Limb (tissue), 2 donors: ENCODE results near the gene PLXDC2.

Experiments used
- DNase-seq, 2 donors: peaks; one replicate each; pipeline ENCODE4 v3.0.0-alpha.2; 2016; ENCODE audit errors: extremely low spot score in 2 of 2

PLXDC2 gene

DNA sequence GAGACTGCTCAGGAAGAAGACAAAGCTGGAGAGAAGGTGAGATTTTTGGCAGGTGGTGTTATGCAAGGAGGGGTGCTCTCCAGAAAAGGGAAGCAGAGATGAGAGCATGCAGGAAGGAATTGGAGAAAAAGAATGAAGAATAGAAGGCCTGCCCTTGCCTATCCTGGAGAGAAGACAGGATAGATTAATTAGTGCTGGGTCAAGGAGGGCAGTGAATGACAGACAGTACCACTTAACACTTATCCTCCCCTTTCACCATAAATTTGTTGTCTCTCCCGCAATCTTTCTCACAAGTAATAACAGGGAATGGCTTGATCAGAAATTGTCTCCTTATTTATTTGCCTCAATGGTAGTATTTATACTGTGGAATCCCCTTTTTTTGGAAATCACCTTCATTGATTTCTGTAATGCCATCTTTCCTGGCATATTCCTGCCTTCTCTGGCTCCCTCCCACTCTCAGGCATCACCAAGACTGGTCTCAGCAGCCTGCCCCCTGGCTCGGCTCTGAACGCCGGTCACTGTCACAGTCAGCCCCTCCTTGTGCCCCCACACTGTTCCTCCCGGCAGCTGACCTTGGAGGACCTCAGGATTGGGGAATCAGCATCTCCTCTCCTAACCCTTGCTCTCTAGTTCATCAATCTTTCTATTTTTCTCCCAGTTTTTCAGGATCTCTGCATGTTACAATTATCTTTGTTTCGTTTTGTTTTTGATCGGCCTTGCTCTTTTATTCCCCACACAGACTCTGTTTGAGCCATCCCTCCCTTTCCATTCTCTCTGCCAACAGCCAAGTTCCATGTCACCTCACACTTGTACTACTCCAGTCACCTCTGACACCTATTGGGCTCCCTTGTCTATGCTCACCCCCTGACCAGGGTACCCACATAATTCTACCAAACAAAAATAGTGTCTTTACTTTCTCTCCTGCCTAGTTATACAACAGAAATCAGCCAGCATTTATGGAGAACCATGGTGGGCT, 294.2 kb downstream of the PLXDC2 start:
- no peak for DNase-seq

- DNase-seq: no peak
Observed at GRCh38 chr10:20114179-20114578, 297.9 kb downstream of the PLXDC2 start.

- DNase-seq: no peak
Observed at GRCh38 chr10:20115894-20116293, 299.7 kb downstream of the PLXDC2 start.

- no peak for DNase-seq
Observed at GRCh38 chr10:20117471-20117870, 301.2 kb downstream of the PLXDC2 start.

GRCh38 chr10:20118119-20118518, 301.9 kb downstream of the PLXDC2 start:
- DNase-seq: no peak

DNA sequence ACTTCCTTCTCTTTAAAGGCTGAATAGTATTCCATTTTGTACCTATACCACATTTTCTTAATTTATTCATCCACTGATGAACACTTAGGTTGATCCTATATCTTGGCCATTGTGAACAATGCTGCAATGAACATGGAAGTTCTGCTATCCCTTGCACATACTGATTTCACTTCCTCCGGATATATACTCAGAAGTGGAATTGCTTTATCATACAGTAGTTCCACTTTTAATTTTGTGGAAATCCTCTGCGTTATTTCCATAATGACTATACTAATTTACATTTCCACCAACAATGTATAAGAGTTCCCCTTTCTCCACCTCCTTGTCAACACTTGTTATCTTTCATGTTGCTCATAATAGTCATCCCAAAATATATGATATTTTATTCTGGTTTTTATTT, 312.6 kb downstream of the PLXDC2 start:
- DNase-seq: no peak

DNA sequence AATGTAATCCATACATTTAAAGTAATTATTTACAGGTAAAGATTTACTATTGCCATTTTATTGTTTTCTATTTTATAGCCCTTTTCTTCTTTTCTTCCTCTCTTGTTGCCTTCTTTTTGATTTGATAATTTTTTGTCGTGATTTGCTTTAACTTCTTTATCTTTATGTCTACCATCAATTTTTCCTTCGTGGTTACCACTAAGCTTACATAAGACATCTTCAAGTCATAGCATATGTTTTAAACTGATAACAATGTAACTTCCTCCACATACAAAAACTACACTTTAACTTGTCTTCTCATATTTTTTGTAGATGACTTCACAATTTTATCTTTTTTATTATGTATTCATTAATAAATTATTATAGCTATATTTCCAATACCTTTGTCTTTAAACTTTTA, 316.6 kb downstream of the PLXDC2 start:
- DNase-seq: no peak

DNA sequence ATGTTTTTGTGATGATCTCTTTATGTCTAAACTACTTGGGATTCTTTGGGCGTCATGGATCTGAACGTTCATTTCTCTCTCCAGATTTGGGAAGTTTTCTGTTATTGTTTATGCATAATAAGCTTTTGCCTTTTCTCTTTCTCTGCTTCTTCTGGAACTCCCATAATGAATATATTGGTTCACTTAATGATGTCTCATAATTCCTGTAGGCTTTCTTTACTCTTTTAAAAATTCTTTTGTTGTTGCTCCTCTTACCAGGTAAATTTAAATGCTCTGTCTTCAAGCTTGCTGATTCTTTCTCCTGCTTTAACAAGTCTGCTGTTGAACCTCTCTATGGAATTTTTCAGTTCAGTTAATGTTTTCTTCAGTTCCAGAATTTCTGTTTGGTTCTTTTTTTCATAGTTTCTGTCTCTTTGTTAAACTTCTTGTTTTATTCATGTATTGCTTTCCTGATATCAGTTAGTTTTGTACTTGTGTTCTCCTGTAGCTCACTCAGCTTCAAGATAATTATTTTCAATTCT, 317.5 kb downstream of the PLXDC2 start:
- no peak for DNase-seq

DNA sequence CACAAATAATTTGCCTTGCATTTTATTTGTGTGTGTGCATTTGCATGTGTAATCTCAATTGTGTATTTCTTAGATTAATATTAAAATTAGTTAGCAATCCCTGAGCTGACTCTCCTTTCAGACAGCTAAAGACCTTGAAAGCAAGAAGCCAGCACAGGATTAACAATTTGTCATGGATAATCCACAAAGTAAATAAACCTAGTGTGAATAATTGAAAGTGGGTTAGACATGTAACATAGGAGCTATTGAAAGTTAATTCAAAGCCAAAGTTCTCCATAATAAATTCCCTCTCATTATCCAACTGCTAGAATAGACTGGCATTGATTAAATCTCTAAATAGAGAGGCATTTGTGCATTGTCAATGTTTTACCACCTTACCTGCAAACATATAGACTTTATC, 326.1 kb downstream of the PLXDC2 start:
- DNase-seq: no peak

- DNase-seq: no peak
Observed at GRCh38 chr10:20144268-20144667, 328.0 kb downstream of the PLXDC2 start.

GRCh38 chr10:20146004-20146403, 329.8 kb downstream of the PLXDC2 start:
- no peak for DNase-seq

- DNase-seq: no peak
Observed at GRCh38 chr10:20147684-20148083, 331.5 kb downstream of the PLXDC2 start.

DNA sequence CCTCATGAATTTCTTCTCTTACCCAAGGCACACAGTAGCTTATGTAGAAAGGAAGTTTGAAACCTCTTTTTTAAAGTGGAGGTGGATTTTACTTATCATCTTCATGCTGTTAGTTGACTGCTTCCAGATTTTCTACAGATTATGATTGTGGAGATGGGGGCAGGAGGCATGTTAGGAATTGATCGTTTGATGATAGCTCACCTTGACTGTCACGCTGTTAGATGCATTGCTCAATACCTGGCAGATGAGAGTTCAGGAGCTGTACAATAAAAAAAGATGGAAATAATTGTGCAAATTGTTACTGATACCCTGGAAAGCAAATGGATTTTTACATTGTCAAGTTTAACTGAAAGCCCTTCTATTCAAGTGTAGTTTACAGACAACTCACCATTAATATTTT, 340.3 kb downstream of the PLXDC2 start:
- no peak for DNase-seq

DNA sequence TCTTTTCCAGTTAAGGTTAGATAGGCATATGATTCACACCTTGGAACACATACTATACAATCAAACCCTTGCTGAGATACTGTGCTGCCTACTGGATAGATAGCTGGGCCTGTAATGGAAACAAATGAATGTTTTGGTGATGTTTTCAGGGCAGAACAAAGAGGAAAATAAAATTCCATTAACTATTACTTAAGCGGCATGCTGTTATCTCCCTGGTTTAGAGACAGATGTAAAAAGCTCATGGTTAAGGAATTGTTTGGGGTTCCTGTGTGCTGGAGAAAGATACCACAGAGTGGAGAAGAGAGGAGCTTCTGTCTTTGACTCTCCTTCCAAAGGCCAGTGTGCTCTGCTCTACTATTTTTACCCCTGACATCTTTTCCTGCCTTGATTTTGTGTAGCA, 341.1 kb downstream of the PLXDC2 start:
- DNase-seq: no peak

DNA sequence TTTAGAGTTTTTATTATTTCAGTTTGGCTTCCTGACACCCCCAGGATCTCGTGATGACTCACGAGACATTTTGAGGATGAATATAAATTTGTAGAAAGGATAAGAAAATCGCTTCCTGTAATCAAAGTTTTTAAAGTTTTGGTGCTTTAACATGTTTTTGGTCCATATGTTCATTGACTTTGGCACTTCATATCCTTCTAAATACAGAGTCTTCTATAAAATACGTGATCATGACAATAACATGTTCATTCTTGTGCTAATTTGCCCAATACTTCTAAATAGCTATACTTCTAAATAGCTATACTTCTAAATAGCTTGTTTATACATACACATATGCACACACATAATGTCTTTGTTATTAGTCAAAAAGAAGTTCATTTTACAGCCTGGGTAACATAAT, 341.9 kb downstream of the PLXDC2 start:
- no peak for DNase-seq

DNA sequence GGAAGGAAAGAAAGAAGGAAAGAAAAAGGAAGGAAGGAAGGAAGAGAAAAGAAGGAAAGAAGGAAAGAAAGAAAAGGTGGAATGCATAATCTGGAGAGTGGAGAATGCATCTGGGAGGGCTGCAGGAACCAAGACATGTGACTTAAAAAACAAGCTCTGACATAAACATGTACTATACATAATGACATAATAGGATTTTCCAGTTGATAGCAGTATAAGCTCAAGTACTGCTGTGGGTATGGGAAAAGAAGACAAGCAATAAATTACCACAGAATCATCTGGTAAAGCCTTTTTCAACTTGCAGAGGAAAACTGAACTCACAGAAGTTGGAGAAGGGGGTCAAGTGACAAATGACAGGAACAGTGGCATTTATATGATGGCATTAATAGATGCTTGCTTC, 345.9 kb downstream of the PLXDC2 start:
- DNase-seq: no peak

DNA sequence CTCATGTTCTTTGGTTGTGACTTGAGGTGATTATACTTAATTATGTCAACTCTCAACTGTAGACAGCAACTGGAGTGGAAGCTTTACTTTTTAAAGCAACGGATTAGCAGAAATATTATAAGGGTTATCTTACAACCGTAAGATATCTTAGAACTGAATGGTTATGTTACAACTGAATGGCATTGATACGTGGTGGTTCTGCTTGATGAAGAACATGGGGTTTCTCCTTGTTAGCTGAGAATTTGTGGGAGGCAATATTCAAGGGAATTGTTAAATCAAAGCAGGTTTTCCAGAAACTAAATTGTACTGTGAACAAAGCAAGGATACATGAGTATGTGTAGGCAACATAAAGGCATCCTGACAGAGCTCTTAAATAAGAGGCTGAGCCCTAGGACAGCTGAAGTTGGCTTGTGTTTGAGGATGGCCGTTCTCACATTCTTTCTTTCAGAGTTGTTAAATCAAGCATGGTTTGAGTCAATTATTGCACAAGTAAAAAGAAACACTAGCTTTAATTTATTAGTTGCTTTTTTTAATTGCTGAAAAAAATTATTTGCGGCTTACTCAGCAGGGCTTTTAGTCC, 350.0 kb downstream of the PLXDC2 start:
- DNase-seq: no peak

DNA sequence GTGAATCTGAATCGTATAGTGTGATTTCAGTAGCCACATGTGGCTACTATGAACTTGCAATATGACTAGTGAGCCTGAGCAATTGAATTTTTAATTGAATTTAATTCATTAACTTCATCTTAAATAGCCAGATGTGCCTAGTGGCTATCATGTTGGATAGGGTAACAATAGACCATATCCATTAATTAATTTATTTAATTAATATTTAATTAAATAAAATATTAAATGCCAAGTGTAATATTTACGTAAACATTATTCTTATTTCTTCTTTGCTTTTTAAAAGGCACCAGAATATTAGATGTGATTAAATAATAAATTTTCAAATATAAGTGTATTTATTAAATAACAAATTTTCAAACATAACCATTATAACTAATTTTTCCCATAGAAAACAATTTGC, 354.4 kb downstream of the PLXDC2 start:
- no peak for DNase-seq

DNA sequence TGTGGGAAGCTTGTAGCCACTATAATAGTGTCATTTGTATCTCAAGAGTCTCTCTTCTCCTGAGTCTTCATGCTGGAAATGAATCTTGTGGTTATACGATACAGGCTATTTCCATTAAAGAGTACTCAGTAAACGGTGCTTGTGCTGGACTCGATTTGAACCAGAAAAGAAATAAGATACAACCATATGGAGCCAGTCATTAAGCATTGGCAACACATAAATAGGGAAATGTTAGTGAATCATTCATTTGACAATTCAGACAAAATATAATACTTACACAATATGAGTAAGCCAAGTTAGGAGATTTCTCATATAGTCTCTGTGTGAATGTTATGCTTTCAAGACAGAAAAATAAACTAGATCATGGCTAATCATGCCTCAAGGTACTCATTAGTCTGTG, 356.8 kb downstream of the PLXDC2 start:
- DNase-seq: peak in 1 of 2 donors; percentile 21

DNA sequence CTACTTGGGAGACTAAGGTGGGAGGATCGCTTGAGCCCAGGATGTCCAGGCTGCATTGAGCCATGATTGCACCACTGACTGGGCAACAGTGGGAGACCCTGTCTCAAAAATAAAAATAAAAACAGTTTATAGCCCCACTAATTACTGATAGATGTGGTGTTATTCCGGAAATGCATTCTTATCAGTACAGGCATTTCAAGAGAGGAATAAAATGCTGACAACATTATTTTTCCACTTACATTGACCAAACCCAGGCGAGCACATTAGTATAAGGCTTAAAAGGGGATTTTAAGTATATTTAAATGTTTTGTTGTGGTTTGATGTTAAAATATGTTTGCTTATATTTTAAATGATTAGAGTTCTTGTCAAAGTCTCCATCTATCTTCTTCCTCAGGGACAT, 359.5 kb downstream of the PLXDC2 start:
- DNase-seq: no peak

DNA sequence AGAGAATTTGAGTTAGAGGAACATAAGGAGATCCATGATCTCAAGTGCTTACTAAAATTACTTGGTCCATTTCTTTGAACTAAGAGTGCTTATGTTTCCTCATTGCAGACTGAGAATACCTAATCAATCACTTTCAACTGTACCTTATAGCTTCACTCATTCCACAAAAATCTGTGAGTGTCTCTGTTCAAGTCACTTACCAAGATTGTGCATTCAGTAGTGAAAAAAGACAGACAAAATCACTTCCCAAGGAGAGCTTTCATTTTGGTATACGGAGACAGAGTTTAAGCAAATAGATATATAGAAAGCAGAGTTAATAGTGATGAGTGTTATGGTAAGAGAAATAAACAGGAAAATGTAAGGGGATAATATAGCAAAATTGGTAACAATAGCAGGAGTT, 364.5 kb downstream of the PLXDC2 start:
- DNase-seq: no peak

DNA sequence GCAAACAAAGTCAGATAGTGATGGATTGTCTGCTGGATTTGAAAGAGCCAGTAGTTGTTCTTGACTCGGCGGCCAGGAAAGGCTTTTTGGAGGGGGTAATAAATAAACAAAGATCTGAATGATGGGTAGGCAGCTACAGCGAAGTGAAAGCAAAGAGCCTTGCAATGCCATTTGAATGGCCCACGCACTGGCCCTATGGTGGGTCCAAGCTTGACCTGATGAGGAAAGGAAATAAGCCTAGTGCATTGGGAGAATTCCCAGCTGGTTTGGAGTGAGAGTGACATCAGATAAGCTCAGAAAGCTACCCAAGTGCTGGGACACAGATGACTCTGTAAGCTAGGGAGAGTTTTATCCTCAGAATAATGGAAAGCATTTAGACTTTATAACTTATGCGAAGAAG, 365.2 kb downstream of the PLXDC2 start:
- DNase-seq: no peak

DNA sequence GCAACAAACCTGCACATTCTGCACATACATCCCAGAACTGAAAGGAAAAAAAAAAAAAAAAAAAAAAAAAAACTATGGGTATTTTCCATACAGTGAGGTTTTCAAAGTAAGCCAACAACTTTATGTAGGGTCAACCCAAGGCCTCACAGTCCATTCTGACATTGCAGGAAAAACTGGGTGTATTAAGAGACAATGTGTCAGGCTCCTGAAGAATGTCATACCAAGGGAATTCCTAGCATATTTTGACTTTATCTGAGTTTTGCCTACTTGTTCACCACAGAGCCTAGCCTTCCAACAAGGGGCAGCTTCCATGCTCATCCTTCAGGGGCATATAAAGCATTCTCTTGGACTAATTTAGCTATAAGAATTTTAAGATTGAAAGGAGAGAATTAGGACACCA, 368.9 kb downstream of the PLXDC2 start:
- DNase-seq: no peak
